Right hindlimb (tissue), 1 donor: Measurements from ENCODE around the gene MS4A13.
"Not testable (repeated sequence)": the region's sequence is repeated elsewhere in the genome, so short reads cannot be mapped to it uniquely, and the experiment has no call there.

Experiments
- DNase-seq: peaks from one replicate; pipeline ENCODE4 v3.0.0-alpha.2; 2018

MS4A13 gene

GRCh38 chr11:60515144-60515855 is at the start of gene MS4A13:
Gene MS4A13 (plus strand): TSS chr11:60515392. CDS start chr11:60518084, 2,692 bp downstream.
- DNase-seq, result no peak

- no peak for DNase-seq
Measured at GRCh38 chr11:60468829-60469228, 46.4 kb upstream of the MS4A13 start.

GRCh38 chr11:60469723-60470122 is 45.5 kb upstream of the MS4A13 start:
- no peak for DNase-seq

- DNase-seq, result no peak
Measured at GRCh38 chr11:60477035-60477445, 38.2 kb upstream of the MS4A13 start.

GRCh38 chr11:60482361-60482760 is 32.8 kb upstream of the MS4A13 start:
- DNase-seq, result no peak

GRCh38 chr11:60485987-60486386 is 29.2 kb upstream of the MS4A13 start:
- no peak for DNase-seq

- no peak for DNase-seq
Measured at GRCh38 chr11:60492488-60493009, 22.6 kb upstream of the MS4A13 start, which contains the start of gene MS4A12. Gene MS4A12 (plus strand): TSS chr11:60492778. CDS start chr11:60497319, 4,541 bp downstream.

GRCh38 chr11:60493454-60493853 is 21.7 kb upstream of the MS4A13 start:
- no peak for DNase-seq

- DNase-seq, result no peak
Measured at GRCh38 chr11:60498399-60498798, 16.8 kb upstream of the MS4A13 start.

- DNase-seq, result no peak
Measured at GRCh38 chr11:60498853-60499252, 16.3 kb upstream of the MS4A13 start.

- no peak for DNase-seq
Measured at GRCh38 chr11:60500276-60500910, 14.8 kb upstream of the MS4A13 start.

- DNase-seq, result no peak
Measured at GRCh38 chr11:60502221-60502775, 12.9 kb upstream of the MS4A13 start.

GRCh38 chr11:60504219-60504905 is 10.8 kb upstream of the MS4A13 start:
- DNase-seq, result no peak

GRCh38 chr11:60509609-60510008 is 5.6 kb upstream of the MS4A13 start:
- not testable (repeated sequence) for DNase-seq

- not testable (repeated sequence) for DNase-seq
Measured at GRCh38 chr11:60510209-60510608, 5.0 kb upstream of the MS4A13 start.

- DNase-seq, result no peak
Measured at GRCh38 chr11:60511393-60511792, 3.8 kb upstream of the MS4A13 start.

- no peak for DNase-seq
Measured at GRCh38 chr11:60512651-60513225, 2.5 kb upstream of the MS4A13 start.

- no peak for DNase-seq
Measured at GRCh38 chr11:60513496-60514460, 1.4 kb upstream of the MS4A13 start.

GRCh38 chr11:60528465-60528864 is 13.3 kb downstream of the MS4A13 start:
- DNase-seq, result no peak

- no peak for DNase-seq
Measured at GRCh38 chr11:60528934-60529333, 13.7 kb downstream of the MS4A13 start.

GRCh38 chr11:60530454-60531100 is 15.4 kb downstream of the MS4A13 start:
- no peak for DNase-seq
